Iris pigment epithelial cell (primary cell): ENCODE data around the gene CIT.

Source experiments
- DNase-seq: peaks from one replicate; pipeline ENCODE4 v3.0.0-alpha.2; 2011; ENCODE audit warnings: low read depth

Gene CIT

DNA sequence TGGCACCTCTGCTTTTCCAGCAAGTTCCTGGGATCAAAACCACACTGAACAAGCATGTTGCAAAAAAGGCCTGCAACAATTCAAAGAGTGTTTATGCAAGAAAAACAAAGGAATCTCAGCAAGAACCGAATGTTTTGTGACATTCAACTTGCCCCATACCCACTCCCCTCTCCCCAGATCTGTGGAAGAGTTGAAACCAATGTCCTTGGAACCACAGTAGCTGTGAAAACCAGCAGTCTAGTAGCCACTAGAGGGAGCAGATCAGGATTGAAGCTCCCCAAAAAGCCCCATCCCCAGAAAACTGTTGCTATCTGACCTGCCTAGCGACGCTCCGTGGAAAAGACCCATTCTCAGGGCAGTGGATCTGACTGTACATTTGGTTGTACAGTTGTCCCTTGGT is 182.1 kb downstream of the CIT start:
- DNase-seq, result peak; percentile 21

DNA sequence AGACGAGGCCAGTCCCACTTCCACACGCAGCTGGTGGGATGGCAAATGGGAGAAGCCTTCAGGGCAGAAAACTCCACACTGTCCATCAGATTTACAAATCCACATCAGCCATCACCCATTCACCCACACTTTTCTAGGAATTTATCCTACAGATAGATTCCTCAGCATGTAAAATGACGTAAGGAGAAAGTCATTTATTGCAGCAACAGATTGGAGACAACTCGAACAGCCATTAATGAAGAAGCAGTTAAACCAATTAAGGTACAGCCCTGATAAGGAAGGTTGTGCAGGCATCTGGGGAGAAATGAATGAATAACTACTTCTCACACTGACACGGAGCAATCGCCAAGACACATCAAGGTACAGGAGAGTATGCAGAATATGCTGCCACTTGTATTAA is 183.0 kb downstream of the CIT start:
- DNase-seq, result no peak

DNA sequence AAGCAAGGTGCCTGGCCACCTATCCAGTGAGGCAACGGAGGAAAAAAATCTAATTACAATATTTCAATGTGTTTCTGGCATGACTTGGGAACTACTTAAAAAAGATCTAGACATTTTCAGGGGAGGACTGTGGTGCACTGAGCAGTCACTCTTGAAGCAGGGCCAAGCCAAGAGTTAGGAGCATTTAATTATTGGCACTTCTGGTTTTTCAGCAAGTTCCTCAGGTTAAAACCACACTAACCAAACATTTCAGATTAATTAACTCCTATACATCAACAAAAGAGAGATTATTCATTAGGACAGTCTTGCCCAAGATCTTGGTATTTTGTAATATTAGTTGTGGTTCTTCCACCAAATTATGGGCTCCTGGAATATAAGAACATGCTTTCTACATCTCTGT is 183.6 kb downstream of the CIT start:
- no peak for DNase-seq

DNA sequence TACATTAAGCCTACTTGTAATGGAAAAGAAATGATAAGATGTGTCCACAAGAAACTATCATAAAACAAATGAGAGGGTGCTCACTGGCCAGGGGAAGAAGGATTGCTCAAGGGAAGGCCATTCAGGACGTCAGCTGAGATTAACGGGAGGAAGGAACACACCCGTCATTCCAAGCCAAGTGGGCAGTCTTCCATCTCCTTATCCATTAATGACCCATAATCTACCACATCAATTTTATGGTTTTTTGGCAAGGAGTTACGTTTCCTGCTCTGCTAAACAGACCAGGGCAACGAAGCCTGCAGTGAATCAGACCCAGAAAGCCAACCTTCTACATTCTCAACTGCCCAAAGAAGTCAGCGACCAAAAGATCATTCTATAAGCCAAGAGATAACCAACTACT is 184.1 kb downstream of the CIT start:
- peak; percentile 92 for DNase-seq

DNA sequence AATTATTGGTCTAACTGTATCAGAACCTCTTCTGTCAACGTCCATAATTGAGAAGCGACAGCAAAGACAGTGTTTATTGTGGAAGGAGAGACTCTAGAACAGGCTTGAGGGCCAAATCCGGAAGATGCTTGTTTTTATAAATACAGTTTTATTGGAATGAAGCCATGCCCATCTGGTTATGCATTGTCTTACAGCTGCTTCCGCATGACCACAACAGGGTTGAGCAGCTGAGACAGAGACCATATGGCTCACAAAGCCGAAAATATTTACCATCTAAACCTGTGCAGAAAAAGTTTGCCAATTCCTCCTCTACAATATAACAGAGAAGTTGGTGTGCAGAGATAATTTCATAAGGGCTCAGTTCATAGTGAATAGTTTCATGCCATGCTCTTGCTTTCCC is 184.7 kb downstream of the CIT start:
- no peak for DNase-seq

DNA sequence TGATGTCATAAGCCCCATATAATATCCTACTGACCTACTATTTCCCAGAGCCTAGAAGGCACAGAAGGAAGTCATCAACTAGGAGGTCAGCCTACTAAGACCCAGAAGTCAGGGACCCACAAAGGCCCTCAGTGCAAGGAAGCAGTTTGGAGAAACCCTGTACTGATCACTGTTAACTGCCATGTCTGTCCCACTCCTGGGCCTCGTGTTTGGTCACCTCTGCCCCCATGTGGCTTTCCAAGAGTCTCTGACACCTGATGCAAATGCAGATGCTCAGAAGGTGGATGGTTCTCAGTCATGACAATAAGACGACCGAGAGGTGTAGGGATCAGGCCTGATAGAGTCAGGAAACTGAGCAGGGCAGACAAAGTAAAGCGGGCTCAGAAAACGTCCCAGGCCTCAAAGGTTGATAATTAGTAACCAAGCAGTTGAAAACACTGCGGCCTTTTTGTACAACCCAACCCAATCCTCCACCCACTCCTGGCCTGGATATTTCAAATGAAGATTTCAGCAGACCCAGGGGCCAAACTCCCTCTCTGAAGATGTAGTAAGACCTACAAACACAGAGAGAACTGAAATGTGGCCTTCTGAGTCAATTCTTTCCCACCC is 185.8 kb downstream of the CIT start:
- DNase-seq, result no peak

DNA sequence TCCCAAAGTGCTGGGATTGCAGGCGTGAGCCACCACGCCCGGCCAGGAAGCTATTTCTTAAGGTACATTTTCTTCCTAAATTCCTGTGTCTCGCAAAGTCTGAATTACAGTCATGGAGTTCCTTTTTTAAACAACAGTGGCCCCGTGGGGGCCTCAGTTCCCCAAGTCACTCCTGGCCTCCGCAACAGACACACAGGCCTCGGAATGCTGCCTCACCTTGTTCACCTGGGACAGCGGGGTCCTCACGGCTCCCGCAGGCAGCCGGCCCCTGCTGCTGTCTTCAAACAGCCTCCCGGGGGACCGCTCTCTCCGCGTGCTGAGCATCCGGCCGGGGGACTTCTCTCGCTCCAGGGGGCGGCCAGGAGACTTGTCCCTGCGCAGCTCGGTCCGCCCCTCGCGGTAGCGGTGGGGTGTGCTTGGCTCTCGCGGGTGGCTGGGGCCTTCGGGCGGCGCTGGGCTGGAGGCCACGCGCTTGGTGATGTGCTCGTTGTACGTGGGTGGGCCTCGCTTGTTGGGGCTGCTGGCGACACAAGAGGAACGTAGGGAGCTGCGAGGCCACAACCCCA is 187.1 kb downstream of the CIT start:
- DNase-seq, result no peak

DNA sequence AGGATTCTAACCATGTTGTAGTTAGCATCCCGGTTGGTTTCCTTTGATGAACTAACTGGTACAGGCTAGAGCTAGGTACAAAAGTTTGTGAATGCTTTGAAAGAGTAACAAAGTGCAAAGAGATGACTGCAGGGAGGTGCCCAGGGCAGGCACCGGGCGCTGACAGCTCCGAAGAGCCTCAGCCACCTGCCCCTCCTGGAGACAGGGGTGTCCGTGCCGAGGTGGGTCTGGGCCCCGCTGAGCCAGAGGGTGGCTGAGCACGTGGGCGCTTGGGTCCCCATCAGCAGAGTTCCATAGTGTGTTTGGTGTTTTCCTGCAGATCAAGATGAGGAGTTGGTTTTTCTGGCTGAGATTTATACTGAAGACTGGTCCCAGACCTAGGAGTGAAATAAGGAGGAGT is 189.2 kb downstream of the CIT start:
- DNase-seq, result no peak

DNA sequence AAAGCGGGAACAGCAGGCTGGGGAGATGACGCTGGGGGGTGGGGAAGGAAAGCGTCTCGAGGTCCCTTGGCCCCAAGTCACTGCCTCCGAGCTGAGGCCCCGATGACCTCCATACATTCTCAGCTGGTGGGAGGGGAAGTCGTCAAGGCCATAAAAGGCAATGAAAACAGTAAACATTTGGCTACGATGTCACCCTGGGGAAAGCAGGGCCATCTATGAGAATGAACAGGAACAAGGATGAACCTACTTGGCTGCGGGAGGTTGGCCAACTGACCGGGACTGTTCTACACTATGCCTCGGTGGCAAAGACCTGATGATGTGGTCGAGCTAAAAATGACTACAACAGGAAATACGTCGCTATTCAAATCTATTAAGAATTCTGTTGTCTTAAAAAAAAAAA is 189.7 kb downstream of the CIT start:
- no peak for DNase-seq

DNA sequence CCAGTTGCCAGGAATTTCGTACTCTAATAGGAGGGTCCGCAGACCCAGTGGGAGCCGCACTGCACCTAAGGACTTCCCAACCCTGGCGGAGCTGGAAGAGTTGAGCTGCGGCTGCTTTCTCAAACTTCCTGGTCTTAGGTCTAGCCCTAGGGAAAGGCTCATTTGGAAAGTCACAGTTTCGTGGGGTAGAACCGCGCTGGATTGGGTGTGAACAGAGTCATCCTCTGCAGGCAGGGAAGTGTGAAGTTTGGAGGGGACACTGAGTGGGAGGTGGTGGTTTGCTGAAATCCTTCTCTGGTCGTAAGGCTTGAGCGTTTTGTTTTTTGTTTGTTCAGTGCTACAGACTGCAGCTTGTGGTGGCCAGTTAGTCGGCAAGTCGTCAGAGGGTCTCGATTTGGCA is 190.3 kb downstream of the CIT start:
- no peak for DNase-seq

DNA sequence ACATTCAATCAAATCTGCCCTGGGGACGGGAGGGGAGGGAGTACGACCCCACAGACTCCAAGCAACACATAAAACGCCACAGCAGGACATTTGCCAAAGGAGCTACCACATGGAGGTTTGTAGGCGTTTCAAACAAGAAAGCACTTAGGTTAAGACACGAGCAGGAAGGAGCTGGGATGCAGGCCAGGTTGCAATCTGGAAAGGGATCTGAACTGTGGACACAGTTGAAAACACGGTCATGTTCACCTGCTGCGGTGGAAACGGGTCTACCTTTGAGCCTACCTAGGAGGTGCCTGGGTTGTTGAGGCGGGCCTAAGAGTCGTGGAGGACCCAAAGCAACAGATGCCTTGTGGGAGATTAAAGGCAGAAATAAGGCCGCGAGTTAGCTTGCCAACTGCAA is 190.8 kb downstream of the CIT start:
- no peak for DNase-seq

DNA sequence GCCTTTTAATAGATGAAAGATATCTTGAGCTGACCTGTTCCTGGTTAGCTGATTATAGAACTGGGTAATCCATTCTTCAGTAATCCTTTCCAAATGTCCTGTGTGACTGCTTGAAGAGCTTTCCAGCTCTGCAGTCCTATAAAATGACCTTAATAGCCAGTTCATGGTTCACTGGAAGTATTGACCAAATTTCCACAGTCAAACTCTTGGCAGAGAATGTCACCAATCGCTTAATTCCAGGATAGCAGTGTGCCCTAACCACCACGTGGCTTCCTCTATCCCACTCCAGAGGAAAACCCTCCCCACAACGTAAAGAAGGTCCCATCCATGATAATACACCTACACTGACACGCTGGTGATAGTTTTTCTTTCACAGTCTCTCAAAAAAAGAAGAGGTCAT is 191.7 kb downstream of the CIT start:
- no peak for DNase-seq

DNA sequence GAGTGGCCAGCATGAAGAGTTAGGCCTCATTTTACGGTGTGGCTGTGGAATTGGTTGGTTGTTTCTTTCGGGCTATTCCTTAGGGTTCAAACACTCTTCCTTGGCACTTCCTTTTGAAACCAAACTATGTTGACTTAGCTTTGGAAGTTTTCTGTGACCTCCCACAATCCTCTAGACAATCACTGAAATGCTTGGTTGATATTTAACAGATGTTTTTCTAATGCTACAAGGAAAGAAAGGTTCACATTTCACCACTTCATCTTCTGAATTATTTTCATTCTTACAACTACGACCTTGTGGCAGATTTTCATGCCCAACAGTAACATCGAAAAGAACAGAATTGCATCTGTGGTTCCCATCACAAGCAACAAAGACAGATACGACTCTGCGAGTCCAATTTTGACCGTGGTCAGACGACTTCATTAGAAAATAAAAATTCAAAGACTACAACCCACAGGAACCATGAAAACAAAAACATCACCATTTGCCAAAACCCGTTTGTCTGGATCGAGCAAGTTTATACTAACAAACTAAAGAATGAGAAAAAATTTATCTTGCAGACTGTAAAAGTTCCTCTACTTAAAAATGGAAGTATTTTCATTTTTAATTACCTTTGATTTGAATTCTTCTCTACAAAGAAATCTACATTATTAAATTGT is 192.3 kb downstream of the CIT start:
- no peak for DNase-seq

DNA sequence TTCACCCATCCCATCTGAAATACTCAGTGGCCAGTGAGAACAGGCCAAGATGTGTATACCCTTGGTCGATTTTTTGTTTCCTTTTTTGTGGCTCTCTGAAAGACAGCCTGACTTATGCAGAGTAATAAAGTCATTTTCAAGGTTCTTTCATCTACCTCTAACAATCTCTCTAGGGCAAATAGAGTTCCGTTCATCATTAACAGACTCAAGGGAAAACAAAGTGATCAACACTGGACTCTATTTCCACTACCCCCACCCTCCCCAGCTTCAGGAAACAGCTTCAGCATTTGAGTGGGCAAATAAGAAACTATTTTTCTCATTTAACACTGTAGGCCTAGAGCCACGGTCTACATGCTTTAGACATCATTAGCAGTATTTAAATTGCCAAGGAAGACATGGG is 193.3 kb downstream of the CIT start:
- DNase-seq, result no peak

DNA sequence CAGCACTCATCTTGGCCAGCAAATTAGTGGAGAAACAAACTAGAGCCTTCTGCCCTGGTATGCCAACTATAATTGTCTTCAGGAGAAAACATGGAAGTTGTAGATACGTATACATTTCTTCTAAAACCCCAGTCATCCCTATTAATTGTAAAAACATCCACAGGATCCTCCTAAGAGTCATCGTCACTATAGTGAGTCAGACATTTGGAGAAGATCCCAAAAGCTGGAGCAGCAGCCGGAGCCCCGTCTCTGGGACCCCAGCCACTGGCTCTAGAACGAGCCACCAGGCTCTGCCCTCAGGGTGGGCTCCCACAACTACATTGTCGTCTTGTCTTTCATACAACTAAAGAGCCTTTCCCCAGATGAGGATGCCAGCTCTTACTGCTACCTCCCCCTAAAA is 193.7 kb downstream of the CIT start:
- peak; percentile 27 for DNase-seq

DNA sequence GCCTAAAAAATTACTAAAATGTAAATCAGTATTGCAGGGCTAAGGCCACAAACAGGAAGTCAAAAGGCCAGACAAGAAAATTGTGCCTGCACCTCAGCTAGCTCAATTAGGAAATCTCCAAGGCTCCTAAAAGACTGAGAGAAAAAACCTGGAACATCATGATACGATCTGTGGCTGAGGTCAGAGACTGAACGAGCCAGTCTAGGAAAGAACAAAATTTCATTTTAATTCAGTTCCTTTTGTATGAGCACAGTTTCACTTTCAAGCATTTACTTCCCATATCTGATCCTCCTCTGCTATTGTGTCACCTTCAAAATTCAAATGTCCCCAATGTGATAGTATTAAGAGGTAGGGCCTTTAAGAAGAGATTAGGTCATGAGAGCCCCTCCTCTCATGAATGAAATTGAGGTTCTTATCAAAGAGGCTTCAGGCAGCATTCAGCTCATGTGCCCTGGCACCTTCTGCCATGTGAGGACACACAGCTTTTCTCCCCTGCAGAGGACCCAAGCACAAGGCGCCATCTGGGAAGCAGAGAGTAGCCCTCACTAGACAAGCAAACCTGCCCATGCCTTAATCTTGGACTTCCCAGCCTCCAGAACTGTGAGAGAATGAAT is 194.4 kb downstream of the CIT start:
- no peak for DNase-seq

DNA sequence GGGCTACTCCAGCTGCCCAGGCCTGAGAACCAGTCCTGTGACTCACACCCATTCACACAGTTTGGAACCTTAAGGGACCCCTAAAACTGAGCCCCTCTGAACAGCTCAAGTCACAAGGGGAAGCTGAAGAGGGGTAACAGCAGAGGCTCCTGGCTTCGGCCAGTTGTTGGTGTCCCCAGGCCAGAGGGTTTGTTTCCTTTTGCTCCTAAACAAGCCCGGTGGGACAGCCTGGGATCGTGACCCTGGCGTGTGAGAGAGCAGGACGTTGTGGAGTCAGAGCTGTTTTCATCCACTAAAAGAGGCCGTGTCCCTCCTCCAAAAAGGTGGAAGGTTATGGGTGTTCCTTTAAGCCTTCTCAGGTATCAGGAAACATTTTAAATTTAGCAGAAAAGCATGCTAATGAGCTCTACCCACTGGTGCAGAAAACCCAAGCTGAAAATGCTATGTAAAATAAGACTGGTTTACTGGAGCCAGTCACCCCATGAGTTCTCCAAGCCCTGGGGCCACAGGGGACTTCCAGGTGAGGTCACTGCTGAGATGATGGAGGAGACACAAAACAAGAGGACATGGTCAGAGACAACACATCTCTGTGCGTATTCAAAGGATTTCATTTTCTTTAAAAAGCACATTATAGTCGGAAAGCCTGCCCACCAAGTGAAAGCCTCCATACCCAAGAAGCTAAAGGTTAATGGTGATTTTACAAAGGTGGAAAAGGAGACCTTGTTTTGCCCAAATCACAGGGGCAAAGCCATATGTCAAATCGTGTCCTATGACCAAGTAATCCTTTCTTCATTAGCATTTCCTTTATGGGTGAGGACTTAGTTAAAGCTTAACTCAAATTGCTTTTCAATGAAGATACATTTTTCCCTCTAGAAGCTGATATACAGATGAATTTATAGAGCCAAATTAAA is 195.1 kb downstream of the CIT start:
- no peak for DNase-seq

DNA sequence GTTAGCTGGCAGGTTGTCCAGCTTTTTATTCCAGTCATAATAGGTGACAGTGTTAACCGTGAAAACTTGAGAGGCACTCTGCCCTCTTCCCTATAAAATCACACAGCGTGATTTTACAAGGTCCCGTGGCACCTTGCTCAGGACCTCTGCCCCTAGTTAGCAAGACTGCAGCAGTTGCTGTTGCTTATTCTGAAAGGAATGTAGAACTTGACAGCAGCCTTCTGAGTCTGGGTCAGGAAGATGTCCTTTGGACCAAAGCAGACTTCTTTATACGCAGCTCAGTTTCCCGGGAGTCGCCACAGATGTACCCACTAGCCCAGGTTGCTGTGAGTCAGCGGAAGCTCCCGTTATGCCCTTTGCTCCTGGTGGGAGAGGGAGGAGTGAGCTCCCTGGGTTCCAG is 196.0 kb downstream of the CIT start:
- no peak for DNase-seq

DNA sequence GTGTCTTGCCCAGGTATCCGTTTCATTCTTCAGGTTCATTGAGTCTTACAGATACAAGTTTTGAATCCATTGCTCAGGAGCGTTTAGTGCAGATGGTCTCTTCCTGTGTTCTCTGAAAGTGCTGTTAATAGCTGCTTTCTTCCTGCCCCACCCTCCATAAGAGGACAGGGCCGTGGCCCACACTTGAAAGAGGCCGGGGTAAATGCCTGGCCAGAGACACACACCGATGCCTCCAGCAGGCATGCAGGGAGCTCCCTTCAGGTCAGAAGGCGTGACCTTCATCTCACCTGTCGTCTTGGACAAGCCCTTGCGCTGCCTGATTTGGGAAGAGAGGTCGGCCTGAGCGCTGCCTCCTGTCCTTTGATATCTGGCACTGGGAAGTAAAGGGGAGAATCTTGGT is 197.6 kb downstream of the CIT start:
- no peak for DNase-seq

DNA sequence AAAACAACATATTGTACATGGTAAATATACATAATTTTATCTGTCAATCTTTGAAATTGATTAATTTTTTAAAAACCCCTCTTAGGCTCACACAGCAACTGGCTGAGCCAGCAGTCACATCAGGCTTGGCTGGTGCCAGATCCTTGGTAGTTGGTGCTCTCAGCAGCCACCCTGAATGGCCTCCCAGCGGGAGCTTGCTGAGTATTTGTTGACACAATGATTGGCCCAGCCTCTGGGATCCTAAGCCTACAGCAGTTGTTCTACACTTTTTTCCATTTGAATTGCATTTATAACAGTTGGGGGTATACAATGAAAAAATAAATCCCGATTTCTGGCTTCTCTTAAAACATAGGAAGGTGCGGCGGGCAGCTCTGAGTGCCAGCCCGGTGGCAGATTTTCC is 198.0 kb downstream of the CIT start:
- no peak for DNase-seq

DNA sequence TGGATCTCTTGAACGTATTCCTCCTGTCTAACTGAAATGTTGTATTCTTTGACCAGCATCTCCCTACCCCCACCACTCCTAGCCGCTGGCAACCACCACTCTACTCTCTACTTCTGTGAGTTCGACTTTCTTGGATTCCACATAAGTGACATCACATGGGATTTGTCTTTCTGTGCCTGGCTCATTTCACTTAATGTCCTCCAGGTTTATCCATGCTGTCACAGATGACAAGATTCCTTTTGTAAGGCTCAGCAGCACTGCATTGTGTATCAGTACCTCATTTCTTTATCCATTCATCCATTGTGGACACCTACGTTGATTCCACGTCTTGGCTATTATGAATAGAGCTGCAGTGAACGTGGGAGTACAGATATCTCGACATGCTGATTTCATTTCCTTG is 198.7 kb downstream of the CIT start:
- DNase-seq, result no peak

DNA sequence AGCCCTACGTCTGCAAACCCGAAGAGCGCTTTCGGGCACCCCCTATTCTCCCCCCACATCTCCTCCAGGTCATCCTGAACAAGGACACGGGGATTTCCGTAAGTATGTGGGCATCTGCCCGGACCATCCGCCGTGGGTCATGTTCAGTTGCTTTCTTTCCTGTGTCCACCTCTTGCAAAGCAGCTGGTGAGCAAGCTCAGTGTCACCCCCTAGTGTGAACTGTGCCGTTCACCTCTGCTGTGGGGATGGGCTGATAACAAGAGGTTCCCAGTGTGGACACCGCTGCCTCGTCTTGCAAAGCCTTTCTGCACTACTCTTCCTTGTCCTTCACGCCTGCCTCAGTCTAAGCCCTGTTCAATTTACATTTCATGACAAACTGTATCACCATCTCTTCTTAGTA is 200.5 kb downstream of the CIT start:
- DNase-seq, result no peak

DNA sequence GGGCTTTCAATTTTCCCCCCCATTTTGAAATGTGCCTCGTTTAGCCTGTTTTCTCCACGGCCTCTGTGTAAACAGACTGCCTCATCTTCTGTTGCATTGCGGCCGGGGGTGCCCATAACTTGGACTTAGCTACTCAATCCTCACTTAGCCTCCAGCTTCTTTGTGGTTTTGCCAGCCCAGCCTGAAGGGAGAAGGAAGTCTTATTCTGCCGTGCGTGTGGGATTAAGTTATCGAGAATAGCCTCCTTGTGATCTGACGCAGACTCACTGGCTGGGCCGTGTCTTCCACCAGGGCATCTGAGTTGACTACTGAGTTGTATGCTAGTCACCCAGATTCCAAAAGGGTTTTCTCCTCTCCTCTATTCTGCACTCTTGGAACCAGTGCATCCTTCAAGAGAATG is 201.1 kb downstream of the CIT start:
- no peak for DNase-seq
